H54 (cell line): ENCODE measurements around the gene USH1G.
"Not testable (repeated sequence)": the region's sequence is repeated elsewhere in the genome, so short reads cannot be mapped to it uniquely, and the experiment has no call there.

Experiments
- DNase-seq: peaks from one replicate; pipeline ENCODE4 v3.0.0; 2011; ENCODE audit warnings: low spot score, mixed read lengths; ENCODE audit not compliant: insufficient read length
- FAIRE-seq: peaks from 3 replicates; lab custom pipeline; 2011; peaks lifted over from hg19 to GRCh38; lab: Jason Lieb, UNC
- POLR2A ChIP-seq: IDR thresholded peaks from 2 replicates; pipeline ENCODE4 v1.6.1; 2011; ENCODE audit warnings: low read depth, mild to moderate bottlenecking, low read length

Gene USH1G

GRCh38 chr17:74922694-74923537 is at the start of gene USH1G:
Gene USH1G, minus strand, starts transcription at chr17:74923255. Its CDS starts 182 bp downstream, at chr17:74923073.
- no peak for TF ChIP-seq POLR2A
- DNase-seq (no peak), FAIRE-seq (no peak)

- FAIRE-seq (no peak), DNase-seq (no peak)
- no peak for TF ChIP-seq POLR2A
Observed at GRCh38 chr17:74972107-74972972, 49.3 kb upstream of the USH1G start, which contains the start of gene HID1. Gene HID1, minus strand, starts transcription at chr17:74972759. Its CDS starts 103 bp downstream, at chr17:74972656.

GRCh38 chr17:74971842-74972106 is 48.7 kb upstream of the USH1G start:
- no peak for TF ChIP-seq POLR2A
- no peak for FAIRE-seq

GRCh38 chr17:74971069-74971841 is 48.2 kb upstream of the USH1G start:
- TF ChIP-seq POLR2A, result no peak
- FAIRE-seq, result no peak
- DNase-seq, result no peak

More at GRCh38 chr17:74971842-74972106, 48.7 kb upstream of the USH1G start:
- no peak for DNase-seq

- DNase-seq (no peak), FAIRE-seq (no peak)
- TF ChIP-seq POLR2A, result no peak
Observed at GRCh38 chr17:74970395-74970794, 47.3 kb upstream of the USH1G start.

- FAIRE-seq, DNase-seq: not testable (repeated sequence)
Observed at GRCh38 chr17:74969501-74969900, 46.4 kb upstream of the USH1G start.

GRCh38 chr17:74968361-74968780 is 45.3 kb upstream of the USH1G start:
- FAIRE-seq, result no peak
- DNase-seq, result no peak
- no peak for TF ChIP-seq POLR2A

- FAIRE-seq, result no peak
Observed at GRCh38 chr17:74964988-74965622, 42.0 kb upstream of the USH1G start.

GRCh38 chr17:74964246-74964761 is 41.2 kb upstream of the USH1G start:
- FAIRE-seq (no peak), DNase-seq (no peak)
- TF ChIP-seq POLR2A, result no peak

More at GRCh38 chr17:74964988-74965622, 42.0 kb upstream of the USH1G start:
- no peak for TF ChIP-seq POLR2A
- no peak for DNase-seq

- DNase-seq (no peak), FAIRE-seq (no peak)
- no peak for TF ChIP-seq POLR2A
Observed at GRCh38 chr17:74963656-74964055, 40.6 kb upstream of the USH1G start.

GRCh38 chr17:74962622-74963394 is 39.8 kb upstream of the USH1G start:
- DNase-seq, result no peak
- no peak for FAIRE-seq
- TF ChIP-seq POLR2A, result no peak

GRCh38 chr17:74961657-74962350 is 38.7 kb upstream of the USH1G start:
- DNase-seq, result peak; percentile 98
- no peak for TF ChIP-seq POLR2A
- FAIRE-seq, result no peak
